SKM-1 (cell line): Measurements from ENCODE around the gene SULT1C4.
"Not testable (repeated sequence)": the region's sequence is repeated elsewhere in the genome, so short reads cannot be mapped to it uniquely, and the experiment has no call there.

Experiments used
- DNase-seq: peaks from one replicate; lab custom pipeline; 2025; ENCODE audit not compliant: unreplicated experiment; lab: John Stamatoyannopoulos, UW

SULT1C4 gene

DNA sequence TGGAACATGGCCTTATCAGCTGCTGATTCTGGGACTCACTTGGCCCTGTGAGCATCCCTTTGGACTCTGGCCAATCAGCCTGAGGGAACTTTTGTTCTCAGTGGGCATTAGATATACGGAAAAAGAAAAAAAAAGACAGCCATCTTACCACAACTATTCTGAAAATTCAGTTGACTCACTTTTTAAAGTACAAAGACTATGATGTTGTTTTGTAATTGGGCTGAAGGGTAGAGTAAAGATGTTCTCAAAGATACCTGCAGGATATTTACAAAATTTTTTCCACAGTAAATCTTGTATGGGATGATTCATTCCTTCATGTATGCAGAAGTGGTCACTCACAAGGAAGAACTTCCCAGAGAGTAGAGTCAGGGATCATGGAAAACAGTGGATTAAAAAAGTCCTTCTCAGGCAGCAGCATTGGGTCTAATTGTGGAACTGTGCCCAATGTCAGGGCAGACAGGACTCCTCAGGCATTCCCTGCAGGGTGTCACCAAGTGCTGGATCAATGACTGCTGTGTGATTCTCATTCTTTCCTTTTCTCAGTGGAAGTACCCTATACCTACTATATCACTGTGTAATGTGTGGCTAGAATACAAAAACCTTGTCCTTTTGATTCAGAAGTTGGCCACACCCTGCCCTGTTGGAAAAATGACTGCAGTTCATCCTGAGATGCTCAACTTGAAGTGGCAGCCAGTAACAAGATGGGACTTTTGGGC is 35.4 kb downstream of the SULT1C4 start:
- DNase-seq: no peak

DNA sequence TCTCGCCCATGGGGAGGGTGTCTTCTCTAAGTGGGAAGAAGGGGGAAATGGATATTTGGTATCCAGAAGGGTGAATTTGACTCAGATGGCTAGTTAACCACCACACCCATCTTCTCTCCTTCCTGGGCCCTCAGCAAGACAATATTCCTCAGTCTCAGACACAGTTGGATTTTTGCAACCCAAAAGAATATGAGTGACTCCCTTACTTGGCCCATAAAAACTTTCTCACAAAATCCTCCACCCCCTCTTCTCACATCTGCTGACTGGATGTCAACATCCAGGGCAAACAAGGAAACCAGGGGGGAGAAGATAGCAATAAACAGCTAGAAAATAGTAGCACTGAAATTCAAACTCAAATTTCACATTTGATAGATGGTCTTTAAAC is 35.9 kb downstream of the SULT1C4 start:
- DNase-seq: no peak

DNA sequence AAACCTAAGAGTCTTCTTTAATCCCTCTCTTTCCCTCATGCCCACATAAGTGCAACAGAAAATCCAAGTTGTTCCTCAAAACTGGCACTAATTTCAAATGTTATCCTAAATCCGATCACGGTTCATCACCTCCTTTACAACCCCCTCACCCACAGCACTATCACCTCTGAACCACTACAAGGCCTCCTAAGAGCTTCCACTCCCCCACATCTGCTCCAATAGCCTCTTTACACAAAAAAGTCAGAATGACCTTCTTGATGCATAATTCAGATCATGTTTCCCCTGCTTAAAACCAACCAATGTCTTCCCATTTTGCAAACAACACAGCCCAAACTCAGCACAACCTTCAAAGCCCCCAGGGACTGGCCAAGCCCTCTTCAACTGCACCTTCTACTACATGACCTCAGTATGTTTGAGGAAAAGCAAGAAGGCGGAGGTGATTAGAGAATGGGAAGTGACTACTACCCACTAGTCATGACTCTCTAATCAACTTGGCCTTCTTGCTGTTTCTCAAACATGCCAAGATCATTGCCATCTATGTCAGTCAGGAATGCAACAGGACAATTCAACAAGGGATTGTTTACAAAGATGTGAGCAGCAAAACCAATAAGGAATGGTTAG is 36.6 kb downstream of the SULT1C4 start:
- no peak for DNase-seq

DNA sequence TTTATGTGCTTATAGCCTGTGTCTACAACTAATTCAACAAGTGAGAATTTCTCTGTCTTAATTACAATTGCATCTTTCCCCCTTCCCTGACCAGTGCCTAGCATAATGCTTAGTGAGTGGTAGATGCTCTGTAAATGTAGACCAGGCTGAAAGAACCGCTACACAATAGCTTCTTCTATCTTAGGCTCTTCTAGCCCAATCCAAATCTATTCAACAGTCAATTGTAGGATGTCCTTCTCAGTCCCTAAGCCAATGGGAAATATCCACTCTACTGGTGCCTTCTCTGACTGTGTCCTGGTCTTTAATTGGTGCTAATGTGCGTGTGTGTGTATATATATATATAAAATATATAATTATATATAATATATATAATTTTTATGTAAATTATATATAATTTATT is 37.2 kb downstream of the SULT1C4 start:
- DNase-seq: no peak

DNA sequence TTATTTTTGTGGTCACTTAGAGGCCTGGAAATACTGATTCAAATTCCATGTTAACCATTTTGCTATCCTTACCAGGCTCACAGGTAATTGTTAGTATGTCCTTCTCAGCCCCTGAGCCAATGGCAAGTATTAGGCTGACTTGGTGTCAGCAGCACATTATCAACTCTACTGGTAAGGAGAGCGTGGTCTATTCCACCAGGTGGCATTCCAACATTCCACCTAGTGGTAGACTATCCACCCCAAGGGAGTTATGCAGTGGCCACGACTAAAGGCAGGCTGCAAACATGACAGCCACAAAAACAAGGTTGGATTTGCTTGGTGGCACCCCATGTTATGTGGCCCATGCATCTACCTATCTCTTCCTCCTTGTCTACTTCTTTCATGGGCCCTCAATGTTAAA is 39.5 kb downstream of the SULT1C4 start:
- DNase-seq: no peak

DNA sequence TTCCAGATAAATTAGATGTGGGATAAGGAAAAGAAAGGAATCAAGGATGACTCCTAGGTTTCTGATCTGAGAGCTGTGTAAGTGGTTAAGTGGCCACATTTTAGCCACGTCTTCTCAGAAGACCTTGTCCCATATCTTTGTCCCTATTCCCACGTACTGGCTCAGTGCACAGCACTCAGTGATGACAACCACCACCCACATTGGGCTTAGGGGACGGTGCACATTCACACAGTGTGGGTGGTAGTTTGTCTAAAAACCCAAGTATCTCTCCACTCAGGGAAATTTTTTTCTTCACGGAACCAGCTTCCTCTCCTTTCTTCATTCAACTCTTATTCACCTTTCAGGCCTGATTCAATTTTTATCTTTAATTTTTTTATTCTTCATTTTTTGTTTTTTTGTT is 40.7 kb downstream of the SULT1C4 start:
- no peak for DNase-seq

DNA sequence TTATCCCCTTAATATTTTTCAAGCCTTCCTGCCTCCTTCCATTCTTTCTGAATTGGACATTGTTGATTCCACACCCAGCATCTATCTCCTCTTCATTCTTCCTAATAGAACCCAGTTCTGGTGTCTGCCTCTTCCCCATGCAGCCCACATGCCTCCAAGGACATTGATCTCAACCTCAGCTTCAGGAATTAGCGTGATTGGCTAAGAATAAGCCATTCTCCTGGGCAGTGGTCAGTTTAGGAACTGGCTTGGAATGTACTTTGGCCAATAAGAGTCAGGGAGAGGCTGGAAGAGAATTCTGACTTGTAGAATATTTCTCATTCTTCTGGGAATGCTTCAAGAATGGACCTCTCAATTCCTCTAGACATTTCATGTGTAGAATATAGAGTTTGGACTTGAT is 45.3 kb downstream of the SULT1C4 start:
- DNase-seq: no peak

DNA sequence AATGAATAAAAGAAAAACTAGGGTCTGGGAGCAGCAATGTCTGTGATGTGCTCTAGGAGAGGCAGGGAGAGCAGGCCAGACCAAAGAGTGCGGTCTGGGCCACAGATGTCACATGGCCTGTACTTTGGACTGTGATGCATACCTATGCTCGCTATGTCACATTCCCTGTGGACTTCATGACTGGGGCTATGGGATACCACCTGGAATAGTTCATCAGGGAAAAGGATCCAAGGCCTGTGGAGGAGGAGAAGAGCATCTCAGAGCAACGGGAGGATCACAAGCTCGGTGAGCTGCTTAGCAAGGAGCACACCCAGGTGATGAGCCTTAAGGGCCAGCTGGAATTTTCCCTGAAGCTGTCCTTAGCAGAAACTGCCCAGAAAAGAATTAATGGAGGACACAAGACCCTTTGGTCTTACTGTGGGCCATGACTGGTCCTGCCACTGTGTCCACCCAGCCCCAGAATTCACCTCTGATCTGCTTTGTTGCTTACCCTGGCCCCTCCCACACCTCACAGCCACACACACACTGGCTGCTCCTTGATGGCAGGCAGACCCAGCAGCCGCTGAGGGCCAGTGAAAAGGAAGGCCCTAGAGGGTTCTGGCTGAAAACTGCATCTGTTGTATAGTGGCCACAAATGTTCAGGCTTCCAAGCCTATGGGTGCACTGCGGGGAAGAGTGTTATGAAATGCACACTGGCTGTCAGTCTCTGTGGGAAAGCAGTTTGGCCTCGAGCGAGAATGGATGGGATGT is 45.9 kb downstream of the SULT1C4 start:
- no peak for DNase-seq

DNA sequence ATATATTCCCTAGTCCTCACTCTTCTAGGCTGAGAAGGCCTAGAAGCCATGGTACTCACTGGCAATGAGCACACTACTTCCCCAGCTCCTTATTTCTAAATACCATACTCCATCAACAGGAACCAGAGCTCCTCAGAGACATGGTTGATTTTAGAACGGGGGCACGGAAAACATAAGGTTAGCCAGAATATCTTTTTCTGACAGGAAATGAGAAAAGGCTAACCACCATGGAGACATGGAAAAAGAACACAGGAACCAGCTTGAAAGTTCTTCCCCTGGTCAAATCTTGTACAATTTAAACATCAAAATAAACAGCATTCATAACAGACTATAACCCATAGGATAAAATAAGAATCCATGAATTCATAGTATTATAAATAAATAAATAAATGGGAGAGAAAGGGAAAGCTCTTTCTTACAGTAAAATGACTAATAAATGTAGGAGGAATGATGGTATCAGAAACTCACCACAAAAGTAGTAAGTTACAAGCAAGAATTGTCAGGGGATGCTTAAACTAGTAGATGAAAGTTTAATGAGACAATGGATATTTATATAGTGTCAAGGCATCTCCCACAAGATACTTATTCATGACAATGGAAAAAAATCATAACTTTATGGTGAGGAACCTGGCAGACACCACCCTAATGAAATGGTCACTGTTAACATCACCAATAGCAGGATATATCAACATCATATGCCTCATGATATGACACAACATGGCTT is 50.7 kb downstream of the SULT1C4 start:
- no peak for DNase-seq

DNA sequence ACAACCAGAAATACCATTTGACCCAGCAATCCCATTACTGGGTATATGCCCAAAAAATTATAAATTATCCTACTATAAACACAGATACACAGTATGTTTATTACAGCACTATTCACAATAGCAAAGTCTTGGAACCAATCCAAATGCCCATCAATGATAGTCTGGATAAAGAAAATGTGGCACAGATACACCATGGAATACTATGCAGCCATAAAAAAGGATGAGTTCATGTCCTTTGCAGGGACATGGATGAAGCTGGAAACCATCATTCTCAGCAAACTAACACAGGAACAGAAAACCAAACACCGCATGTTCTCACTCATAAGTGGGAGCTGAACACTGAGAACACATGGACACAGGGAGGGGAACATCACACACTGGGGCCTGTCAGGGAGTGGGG is 57.8 kb downstream of the SULT1C4 start:
- DNase-seq: not testable (repeated sequence)

DNA sequence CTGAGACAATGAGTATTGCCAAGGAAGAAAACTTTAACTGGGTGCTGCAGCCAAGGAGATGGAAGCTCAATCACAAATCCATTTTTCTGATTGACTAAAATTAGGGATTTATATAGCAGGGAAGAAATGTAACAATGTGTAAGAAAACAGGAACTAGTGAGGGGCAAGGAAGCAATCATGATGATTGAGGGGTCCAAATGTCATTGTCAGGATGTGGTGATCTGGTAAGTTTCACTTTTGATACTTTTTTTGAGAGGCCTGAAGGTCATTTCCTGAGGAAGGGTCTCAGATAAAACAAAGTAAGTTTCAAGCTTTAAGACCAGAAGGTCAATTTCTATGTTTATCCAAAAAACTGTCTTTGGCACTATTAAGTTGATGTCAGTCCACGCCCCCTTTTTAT is 59.2 kb downstream of the SULT1C4 start:
- no peak for DNase-seq
